ENCODE measurements around the gene C2CD4D.
A peak's percentile ranks its signal among the peaks of the same experiment; 100 is the strongest.

The C2CD4D gene

GRCh38 chr1:151790071-151790939 is 49.3 kb downstream of the C2CD4D start, which contains the start of gene TDRKH:
TDRKH (minus strand) TSS chr1:151790500; CDS start chr1:151783022, 7,478 bp downstream.
- DNase-seq (ENCODE audit: low read depth in 2 of 2) = peak; percentile 97 to 98
